Measurements from ENCODE around the gene CSF2RB.

Gene CSF2RB

GRCh38 chr22:36874736-36875135, 38.7 kb upstream of the CSF2RB start:
- H3K4me3 ChIP-seq (ENCODE audit: low read depth, low read length) = no peak overlapping the region
- TF ChIP-seq CTCF (IDR thresholded peaks at IDR 0.05; ENCODE audit: control insufficient read depth, extremely low read depth, insufficient read depth) = no peak

GRCh38 chr22:36875741-36876140, 37.7 kb upstream of the CSF2RB start:
- no peak for DNase-seq (ENCODE audit: low read depth)
- TF ChIP-seq CTCF (IDR thresholded peaks at IDR 0.05; ENCODE audit: control insufficient read depth, extremely low read depth, insufficient read depth) = no peak
- no peak overlapping the region for H3K4me3 ChIP-seq (ENCODE audit: low read depth, low read length)

More at GRCh38 chr22:36874736-36875135, 38.7 kb upstream of the CSF2RB start:
- DNase-seq (ENCODE audit: low read depth) = no peak

- no peak for DNase-seq (ENCODE audit: low read depth)
- TF ChIP-seq CTCF (IDR thresholded peaks at IDR 0.05; ENCODE audit: control insufficient read depth, extremely low read depth, insufficient read depth) = no peak
- no peak overlapping the region for H3K4me3 ChIP-seq (ENCODE audit: low read depth, low read length)
Measured at GRCh38 chr22:36879775-36880174, 33.7 kb upstream of the CSF2RB start.

GRCh38 chr22:36881504-36882245, 31.8 kb upstream of the CSF2RB start:
- DNase-seq (ENCODE audit: low read depth) = no peak
- no peak for TF ChIP-seq CTCF (IDR thresholded peaks at IDR 0.05; ENCODE audit: control insufficient read depth, extremely low read depth, insufficient read depth)
- no peak overlapping the region for H3K4me3 ChIP-seq (ENCODE audit: low read depth, low read length)

GRCh38 chr22:36884349-36885158, 28.9 kb upstream of the CSF2RB start:
- no peak overlapping the region for H3K4me3 ChIP-seq (ENCODE audit: low read depth, low read length)
- no peak for DNase-seq (ENCODE audit: low read depth)

GRCh38 chr22:36885474-36885873, 28.0 kb upstream of the CSF2RB start:
- TF ChIP-seq CTCF (IDR thresholded peaks at IDR 0.05; ENCODE audit: control insufficient read depth, extremely low read depth, insufficient read depth) = no peak
- no peak overlapping the region for H3K4me3 ChIP-seq (ENCODE audit: low read depth, low read length)
- DNase-seq (ENCODE audit: low read depth) = no peak

More at GRCh38 chr22:36884349-36885158, 28.9 kb upstream of the CSF2RB start:
- no peak for TF ChIP-seq CTCF (IDR thresholded peaks at IDR 0.05; ENCODE audit: control insufficient read depth, extremely low read depth, insufficient read depth)
